NCI-H146 (cell line): ENCODE results near the gene VAT1L.

Experiments used
- DNase-seq: peaks from one replicate; lab custom pipeline; 2025; lab: John Stamatoyannopoulos, UW

VAT1L gene, protein sequence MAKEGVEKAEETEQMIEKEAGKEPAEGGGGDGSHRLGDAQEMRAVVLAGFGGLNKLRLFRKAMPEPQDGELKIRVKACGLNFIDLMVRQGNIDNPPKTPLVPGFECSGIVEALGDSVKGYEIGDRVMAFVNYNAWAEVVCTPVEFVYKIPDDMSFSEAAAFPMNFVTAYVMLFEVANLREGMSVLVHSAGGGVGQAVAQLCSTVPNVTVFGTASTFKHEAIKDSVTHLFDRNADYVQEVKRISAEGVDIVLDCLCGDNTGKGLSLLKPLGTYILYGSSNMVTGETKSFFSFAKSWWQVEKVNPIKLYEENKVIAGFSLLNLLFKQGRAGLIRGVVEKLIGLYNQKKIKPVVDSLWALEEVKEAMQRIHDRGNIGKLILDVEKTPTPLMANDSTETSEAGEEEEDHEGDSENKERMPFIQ

GRCh38 chr16:77788181-77789084 is at the start of gene VAT1L:
Gene VAT1L, plus strand, starts transcription at chr16:77788564. Its CDS starts 119 bp downstream, at chr16:77788683.
- DNase-seq: peak; percentile 22

- no peak for DNase-seq
These were observed 49.4 kb upstream of the VAT1L start for GRCh38 chr16:77738706-77739558.

DNA sequence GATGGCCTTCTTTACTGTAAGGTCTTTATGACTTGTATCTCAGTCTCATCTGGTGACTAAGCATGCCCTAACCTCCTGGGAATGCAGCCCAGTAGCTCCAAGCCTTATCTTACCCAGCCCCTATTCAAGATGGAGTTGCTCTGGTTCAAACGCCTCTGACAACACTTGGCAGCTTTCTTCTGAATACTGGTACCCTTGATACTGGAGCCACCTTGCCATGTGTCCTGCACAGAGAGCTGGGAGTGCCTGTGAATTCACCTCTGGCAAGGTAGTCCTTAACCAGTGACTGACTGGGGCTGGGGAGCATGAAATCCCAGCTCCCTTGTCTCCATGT is 48.8 kb upstream of the VAT1L start:
- DNase-seq: no peak

- peak; percentile 9 for DNase-seq
These were observed 44.2 kb upstream of the VAT1L start for GRCh38 chr16:77744141-77744540.

GRCh38 chr16:77745972-77746371 is 42.4 kb upstream of the VAT1L start:
- no peak for DNase-seq

GRCh38 chr16:77748421-77749005 is 39.9 kb upstream of the VAT1L start:
- no peak for DNase-seq

GRCh38 chr16:77749415-77749814 is 38.9 kb upstream of the VAT1L start:
- no peak for DNase-seq

DNA sequence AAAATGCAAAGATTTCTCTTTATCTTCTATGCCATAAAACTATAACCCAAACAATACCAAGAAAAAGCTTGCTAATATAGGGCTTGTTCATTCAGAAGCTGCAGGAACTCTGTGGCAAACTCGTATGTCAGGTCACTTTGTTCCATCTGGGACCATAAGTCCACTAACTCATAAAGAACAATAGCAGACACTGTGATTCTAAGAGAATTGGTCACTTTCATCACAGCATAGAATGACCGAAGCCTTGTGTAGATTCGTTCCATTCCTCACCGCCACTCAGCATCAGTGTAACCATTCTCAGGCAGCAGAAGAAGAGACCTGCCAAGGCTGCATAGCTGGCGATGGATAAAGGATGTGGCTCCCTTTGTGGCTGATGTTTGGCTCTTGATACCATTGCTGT is 30.3 kb upstream of the VAT1L start:
- DNase-seq: no peak

GRCh38 chr16:77758508-77758907 is 29.9 kb upstream of the VAT1L start:
- no peak for DNase-seq

DNA sequence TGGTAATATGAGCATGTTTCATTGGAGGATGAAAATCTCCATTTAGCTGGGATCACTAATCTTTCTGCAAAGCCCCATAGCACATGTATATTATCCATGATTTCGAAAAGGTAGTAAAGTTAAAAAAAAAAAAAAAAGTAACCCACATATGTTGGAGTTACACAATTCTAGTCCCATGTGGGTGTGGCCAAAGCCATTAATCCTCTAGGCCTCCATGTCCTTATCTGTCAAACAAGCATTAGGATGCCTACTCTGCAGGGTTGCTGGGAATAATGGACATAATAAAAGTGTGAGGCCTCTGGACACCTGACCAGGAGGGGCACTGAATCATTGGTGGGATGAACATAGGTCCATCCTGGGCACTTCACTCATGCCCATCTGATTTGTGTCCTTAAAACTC is 29.2 kb upstream of the VAT1L start:
- DNase-seq: no peak

GRCh38 chr16:77759821-77760220 is 28.5 kb upstream of the VAT1L start:
- DNase-seq: no peak

DNA sequence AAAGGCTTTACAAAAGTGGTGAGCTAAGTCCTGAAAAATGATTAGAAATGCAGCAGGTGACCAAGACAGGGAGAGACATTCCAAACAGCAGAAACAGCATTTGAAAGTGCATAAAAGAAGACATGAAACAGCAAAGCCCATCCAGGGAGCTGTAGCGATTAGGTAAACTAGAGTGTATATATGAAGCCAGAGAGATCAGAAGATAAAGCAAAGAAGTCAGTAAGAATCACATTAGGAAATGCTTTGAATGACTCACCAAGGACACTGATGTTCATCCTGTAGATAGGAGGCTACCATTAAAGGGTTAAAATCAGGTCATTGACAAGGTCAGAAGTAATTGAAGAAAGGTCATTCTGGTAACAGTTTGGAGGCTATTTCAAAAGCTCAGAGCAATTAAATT is 27.6 kb upstream of the VAT1L start:
- DNase-seq: no peak

DNA sequence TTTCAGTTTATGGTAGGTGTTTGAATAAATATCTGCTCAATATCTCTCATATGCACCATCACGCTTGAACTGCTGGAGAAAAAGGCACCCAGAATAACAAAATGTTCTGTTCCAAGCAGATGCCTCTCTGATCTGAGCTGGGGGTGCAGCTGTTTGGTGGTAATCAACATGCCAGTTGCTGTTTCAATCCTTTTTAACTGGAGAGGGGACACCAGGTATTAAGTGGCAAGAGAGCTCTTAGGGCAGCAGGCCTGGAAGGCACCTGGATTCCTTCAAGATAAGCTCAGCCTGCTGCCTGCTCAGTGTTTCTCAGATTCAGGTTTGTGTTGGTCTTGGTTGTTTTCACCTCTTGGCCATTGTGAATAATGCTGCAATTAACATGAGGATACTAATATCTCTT is 27.2 kb upstream of the VAT1L start:
- no peak for DNase-seq

DNA sequence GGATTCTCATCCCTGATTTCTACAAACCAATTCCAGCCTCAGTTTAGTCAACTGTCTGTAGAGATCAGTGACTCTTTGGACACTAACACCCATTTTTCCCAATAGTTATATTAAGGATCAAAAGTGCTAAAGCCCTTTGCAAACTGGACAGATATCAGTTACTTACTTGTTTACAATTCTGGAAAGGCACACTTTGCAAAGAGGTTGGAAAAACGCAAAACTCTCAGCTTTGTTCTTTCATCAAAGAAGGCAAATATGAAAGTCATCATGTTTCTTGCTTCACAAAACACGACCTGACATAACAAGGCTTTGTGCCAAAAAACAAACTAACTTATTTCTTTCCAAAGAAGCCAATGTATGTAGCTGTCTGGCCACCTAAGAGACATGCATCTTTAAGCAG is 26.1 kb upstream of the VAT1L start:
- DNase-seq: no peak

- no peak for DNase-seq
These were observed 24.4 kb upstream of the VAT1L start for GRCh38 chr16:77763994-77764393.

GRCh38 chr16:77767211-77767610 is 21.2 kb upstream of the VAT1L start:
- DNase-seq: no peak

- DNase-seq: no peak
These were observed 20.5 kb upstream of the VAT1L start for GRCh38 chr16:77767826-77768225.

- no peak for DNase-seq
These were observed 12.2 kb upstream of the VAT1L start for GRCh38 chr16:77775911-77776909.

DNA sequence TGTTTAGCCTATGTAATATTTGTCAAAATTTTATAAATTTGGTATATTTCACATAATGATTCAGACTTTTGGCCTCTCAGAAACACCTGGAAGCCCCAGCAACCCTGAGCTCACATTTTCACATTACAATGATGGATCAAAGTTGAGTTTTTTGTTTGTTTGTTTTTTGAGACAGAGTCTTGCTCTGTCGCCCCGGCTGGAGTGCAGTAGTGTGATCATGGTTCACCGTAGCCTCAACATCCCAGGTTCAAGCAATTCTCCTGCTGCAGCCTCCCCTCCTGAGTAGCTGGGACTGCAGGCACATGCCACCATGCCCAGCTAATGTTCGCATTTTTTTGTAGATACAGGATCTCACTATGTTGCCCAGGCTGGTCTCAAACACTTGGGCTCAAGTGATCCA is 10.6 kb upstream of the VAT1L start:
- no peak for DNase-seq

DNA sequence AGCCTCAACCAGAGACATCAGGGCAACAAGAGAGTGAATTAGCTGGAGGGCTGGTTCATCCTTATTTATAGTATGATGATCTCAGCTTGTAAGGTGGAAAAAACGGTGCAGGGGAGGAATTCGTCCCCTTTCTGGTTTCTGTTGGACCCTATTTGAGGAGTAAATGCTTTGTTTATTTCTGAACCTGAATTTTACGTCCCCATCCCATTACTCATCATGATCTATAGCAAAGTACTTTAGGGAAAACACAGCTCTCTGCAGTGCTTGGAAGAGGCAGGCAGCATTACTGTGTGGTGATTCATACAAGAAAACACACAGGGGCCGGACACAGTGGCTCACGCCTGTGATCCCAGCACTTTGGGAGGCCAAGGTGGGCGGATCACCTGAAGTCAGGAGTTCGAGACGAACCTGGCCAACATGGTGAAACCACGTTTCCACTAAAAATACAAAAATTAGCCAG is 8.0 kb upstream of the VAT1L start:
- no peak for DNase-seq

DNA sequence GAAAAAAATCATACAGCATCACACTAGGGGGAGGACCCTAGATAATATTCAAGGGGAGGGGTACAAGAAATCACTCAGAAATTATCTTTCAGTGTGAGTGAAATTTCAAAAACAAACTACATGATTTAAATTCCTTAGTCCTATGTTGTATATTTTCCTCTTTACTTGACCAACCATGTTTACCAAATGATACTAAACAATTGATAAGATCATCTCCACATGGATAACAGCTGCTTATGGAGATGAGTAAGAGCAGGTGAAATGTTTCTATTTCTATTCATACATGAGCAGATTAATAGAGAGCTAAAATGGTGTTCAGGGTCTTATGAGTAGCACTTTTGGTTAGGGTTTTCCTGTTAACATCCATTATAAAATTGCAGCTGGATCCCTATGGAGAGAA is 7.3 kb upstream of the VAT1L start:
- no peak for DNase-seq
